A673 (cell line): ENCODE data around the gene TSGA10. TPM values are rescaled to one million over a fixed set of nuclear protein-coding genes. Genes with fewer than 3 reads are reported as not detected.
"Not testable (repeated sequence)": the region's sequence is repeated elsewhere in the genome, so short reads cannot be mapped to it uniquely, and the experiment has no call there.

ENCODE experiments used
- BruUV-seq: library from RNA; stranded (reverse); fragments of 400-500 nt; replicated peaks from 2 replicates; lab custom pipeline; 2021; lab: Mats Ljungman, UMichigan
- CTCF ChIA-PET: fragments of 300-600 bp; sonication (Branson Sonifier 250); formaldehyde crosslinking; loops from one replicate; lab custom pipeline; 2022; ENCODE audit warnings: antibody characterized with exemption; lab: Charles Lee
- POLR2A ChIA-PET: fragments of 300-600 bp; sonication (Branson Sonifier 250); formaldehyde crosslinking; loops from one replicate; lab custom pipeline; 2022; ENCODE audit warnings: antibody characterized with exemption; ENCODE audit not compliant: low non-redundant PET; lab: Charles Lee
- DNase-seq: peaks from one replicate; pipeline ENCODE4 v3.0.0-alpha.2; 2015; ENCODE audit warnings: low spot score
- H3K27ac ChIP-seq: fragments of 200-600 bp; sonication (generic); 2 replicates; pipeline ENCODE4 v1.5.1; 2016; ENCODE audit warnings: mixed run types, low read depth, mild to moderate bottlenecking, mixed read lengths, antibody characterized with exemption, low read length; ENCODE audit not compliant: poor library complexity, severe bottlenecking
- H3K27me3 ChIP-seq: fragments of 200-600 bp; sonication (generic); replicated peaks from 2 replicates; pipeline ENCODE4 v1.6.1; 2017; ENCODE audit warnings: mixed run types, low read depth, mild to moderate bottlenecking, mixed read lengths, antibody characterized with exemption, low read length; ENCODE audit not compliant: insufficient read depth, poor library complexity
- H3K36me3 ChIP-seq: fragments of 200-600 bp; sonication (generic); 2 replicates; pipeline ENCODE4 v1.6.1; 2016; ENCODE audit warnings: mixed run types, mild to moderate bottlenecking, mixed read lengths, antibody characterized with exemption, low read length; ENCODE audit not compliant: insufficient read depth, poor library complexity, severe bottlenecking
- H3K4me1 ChIP-seq: fragments of 200-600 bp; sonication (generic); 2 replicates; pipeline ENCODE4 v1.6.1; 2017; ENCODE audit warnings: mixed run types, mild to moderate bottlenecking, mixed read lengths, antibody characterized with exemption, low read length; ENCODE audit not compliant: insufficient read depth, poor library complexity, severe bottlenecking
- H3K4me3 ChIP-seq: fragments of 200-600 bp; sonication (generic); 2 replicates; pipeline ENCODE4 v1.5.1; 2016; ENCODE audit warnings: low read depth, mixed run types, mild to moderate bottlenecking, mixed read lengths, low read length; ENCODE audit not compliant: poor library complexity, severe bottlenecking
- H3K9me3 ChIP-seq: fragments of 200-600 bp; sonication (generic); 2 replicates; pipeline ENCODE4 v1.6.1; 2016; ENCODE audit warnings: mixed run types, low read depth, mild to moderate bottlenecking, mixed read lengths, antibody characterized with exemption, low read length; ENCODE audit not compliant: poor library complexity, severe bottlenecking
- CTCF ChIP-seq: fragments of 300-800, 200-600 bp; sonication (generic); conservative IDR thresholded peaks from 2 replicates; pipeline ENCODE4 v1.5.1; 2017; ENCODE audit warnings: low read depth, mild to moderate bottlenecking, antibody characterized with exemption, low read length, moderate library complexity, mixed read lengths
- EZH2 ChIP-seq: fragments of 200-600 bp; sonication (generic); IDR thresholded peaks from 2 replicates; pipeline ENCODE4 v1.6.1; 2017; ENCODE audit warnings: borderline replicate concordance, low read depth, mild to moderate bottlenecking, mixed read lengths, antibody characterized with exemption, low read length; ENCODE audit not compliant: poor library complexity, severe bottlenecking
- intact Hi-C: fragments of 100-400 bp; cut with micrococcal nuclease; formaldehyde crosslinking; loops from one replicate; pipeline ENCODE4 v1.10.0; 2022; ENCODE audit not compliant: unreplicated experiment
- total RNA-seq: library from RNA; stranded (reverse); gene quantifications from 2 replicates; pipeline ENCODE4 v1.2.3, GENCODE V29; 2021

Gene TSGA10
- total RNA-seq, 1 experiment from 2014 or later, result 2.5 TPM

GRCh38 chr2:99200076-99200800 is 45.5 kb upstream of the TSGA10 start:
- H3K27ac ChIP-seq, result no peak overlapping the region
- CTCF ChIA-PET, result no interaction called here

DNA sequence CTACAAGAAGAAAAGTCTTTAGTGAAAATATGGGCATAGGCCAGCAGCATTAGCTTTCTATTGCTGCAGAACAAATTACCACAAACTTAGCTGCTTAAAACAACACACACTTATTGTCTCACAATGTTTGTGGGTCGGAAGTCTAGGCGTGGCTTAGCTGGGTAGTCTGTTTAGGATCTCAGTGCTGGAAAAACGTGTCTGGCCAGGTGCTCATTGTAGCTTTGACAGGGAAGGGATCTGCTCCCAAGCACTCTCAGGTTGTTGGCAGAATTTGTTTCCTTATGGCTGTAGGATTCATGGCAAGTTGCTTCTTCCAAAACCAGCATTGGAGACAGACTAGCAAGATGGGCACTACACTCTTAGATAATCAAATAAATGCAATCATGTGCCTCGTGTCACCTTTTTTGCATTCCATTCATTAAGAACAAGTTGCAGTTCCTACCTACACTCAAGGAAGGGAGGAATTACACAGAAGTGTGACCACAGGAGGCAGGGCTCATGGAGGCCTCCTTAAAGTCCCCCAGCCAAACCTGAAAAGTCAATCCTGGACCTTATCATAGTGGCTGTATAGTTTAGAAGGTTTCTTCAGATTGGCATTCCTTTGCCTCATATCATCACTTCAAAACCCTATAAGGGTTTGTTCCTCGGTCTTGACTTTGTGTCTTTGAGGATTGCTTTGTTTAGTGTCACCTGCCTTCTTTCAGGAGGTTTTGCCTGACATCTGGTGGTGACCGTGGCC is 43.5 kb upstream of the TSGA10 start:
- no peak for DNase-seq
- TF ChIP-seq CTCF (no peak), EZH2 (no peak)
- POLR2A ChIA-PET, result no interaction called here
- no TSS peak for BruUV-seq
- CTCF ChIA-PET, result no interaction called here
- Histone ChIP-seq H3K4me1 (no peaks in the 10 kb centered on the region), H3K27ac (no peak overlapping the region), H3K4me3 (no peak overlapping the region), H3K36me3 (peaks cover 23% of the 10 kb centered on the region), H3K27me3 (no peaks in the 10 kb centered on the region), H3K9me3 (no peaks in the 10 kb centered on the region)
- intact Hi-C loops, result no loop called here

More at GRCh38 chr2:99200076-99200800, 45.5 kb upstream of the TSGA10 start:
- H3K9me3 ChIP-seq, result no peaks in the 10 kb centered on the region
- H3K36me3 ChIP-seq, result peaks cover 15% of the 10 kb centered on the region
- POLR2A ChIA-PET, result no interaction called here
- H3K4me3 ChIP-seq, result no peak overlapping the region
- H3K4me1 ChIP-seq, result no peaks in the 10 kb centered on the region
- TF ChIP-seq CTCF, result no peak
- no peak for TF ChIP-seq EZH2
- no peaks in the 10 kb centered on the region for H3K27me3 ChIP-seq
- no TSS peak for BruUV-seq
- DNase-seq, result no peak
- intact Hi-C loops, result no loop called here

GRCh38 chr2:99192364-99192763 is 37.6 kb upstream of the TSGA10 start:
- BruUV-seq, result not testable (repeated sequence)
- H3K36me3 ChIP-seq, result peaks cover 38% of the 10 kb centered on the region

More at GRCh38 chr2:99192364-99192763, 37.6 kb upstream of the TSGA10 start:
- H3K9me3 ChIP-seq, CTCF ChIA-PET, H3K4me1 ChIP-seq, intact Hi-C loops, H3K27me3 ChIP-seq, DNase-seq, H3K4me3 ChIP-seq, H3K27ac ChIP-seq, POLR2A ChIA-PET: not testable (repeated sequence)
